T-helper 2 cell (primary cell): Measurements from ENCODE around the gene SCN1A.

Experiments
- DNase-seq, 5 experiments: peaks; one replicate each; pipeline versions ENCODE4 v3.0.0 to v3.0.0-alpha.2; 2012 to 2022

SCN1A gene

DNA sequence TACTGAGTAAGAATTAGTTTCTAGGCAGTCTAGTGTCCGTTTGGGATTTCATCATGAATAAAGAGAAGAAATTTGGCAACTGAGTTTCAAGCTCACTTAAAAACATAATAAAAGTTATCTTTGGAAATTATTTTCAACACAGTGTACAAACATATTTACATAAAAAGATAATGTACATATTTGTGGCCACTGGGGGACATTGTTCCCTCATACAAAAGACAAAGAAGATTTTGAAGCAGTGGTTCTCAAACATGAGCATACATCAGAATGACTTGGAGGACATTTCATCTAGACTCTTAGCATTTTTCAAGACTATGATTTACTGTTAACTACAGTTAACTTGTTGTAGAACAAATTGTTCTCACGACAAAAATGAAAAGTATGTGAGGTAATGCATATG lies 158.6 kb downstream of the SCN1A start:
- no peak for DNase-seq

GRCh38 chr2:165967746-165968145 lies 160.1 kb downstream of the SCN1A start:
- DNase-seq, result no peak

- DNase-seq, result no peak
Observed at GRCh38 chr2:165961818-165962217, 166.0 kb downstream of the SCN1A start.

- no peak for DNase-seq
Observed at GRCh38 chr2:165959371-165959770, 168.4 kb downstream of the SCN1A start.

- no peak for DNase-seq
Observed at GRCh38 chr2:165958313-165958960, 169.4 kb downstream of the SCN1A start.

DNA sequence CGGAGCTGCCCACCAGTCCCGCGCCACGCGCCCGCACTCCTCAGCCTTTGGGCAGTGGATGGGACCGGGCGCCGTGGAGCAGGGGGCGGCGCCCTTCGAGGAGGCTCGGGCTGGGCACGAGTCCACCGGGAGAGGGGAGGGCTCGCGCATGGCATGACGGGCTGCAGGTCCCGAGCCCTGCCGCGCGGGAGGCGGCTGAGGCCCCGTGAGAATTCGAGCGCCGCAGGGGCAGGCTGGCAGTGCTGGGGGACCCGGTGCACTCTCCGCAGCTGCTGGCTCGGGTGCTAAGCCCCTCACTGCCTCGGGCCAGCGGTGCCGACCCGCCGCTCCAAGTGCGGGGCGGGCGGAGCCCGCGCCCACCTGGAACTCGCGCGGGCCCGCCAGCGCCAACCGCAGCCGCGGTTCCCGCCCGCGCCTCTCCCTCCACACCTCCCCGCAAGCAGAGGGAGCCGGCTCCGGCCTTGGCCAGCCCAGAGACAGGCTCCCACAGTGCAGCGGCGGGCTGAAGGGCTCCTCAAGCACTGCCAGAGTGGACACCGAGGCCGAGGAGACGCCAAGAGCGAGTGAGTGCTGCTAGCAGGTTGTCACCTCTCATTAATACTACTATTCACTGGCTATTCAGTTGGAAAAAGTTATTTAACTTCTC lies 170.7 kb downstream of the SCN1A start:
- DNase-seq, result no peak

GRCh38 chr2:165953655-165954606 lies 173.9 kb downstream of the SCN1A start, which contains the start of gene TTC21B:
TTC21B (minus strand) TSS chr2:165953776; CDS start chr2:165953705, 71 bp downstream.
- peak; percentile 90 to 95 (median 90) for DNase-seq

DNA sequence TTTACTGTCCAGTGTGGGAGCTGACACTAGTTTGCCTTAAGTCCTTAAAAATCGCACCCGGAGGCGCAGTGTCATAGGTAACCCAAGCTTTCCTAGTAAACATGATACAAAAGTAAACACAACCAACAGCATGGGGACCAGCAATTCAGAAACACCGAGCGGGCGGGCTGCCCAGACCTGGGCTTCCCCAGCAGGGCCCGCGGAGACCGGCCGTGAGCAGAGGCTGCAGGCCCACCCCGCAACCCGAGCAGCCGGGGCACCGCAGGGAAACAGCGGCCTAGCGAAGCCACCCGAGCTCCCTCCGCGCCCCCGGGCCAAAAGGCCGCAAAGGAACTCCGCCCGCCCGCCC lies 174.5 kb downstream of the SCN1A start:
- DNase-seq, result no peak

DNA sequence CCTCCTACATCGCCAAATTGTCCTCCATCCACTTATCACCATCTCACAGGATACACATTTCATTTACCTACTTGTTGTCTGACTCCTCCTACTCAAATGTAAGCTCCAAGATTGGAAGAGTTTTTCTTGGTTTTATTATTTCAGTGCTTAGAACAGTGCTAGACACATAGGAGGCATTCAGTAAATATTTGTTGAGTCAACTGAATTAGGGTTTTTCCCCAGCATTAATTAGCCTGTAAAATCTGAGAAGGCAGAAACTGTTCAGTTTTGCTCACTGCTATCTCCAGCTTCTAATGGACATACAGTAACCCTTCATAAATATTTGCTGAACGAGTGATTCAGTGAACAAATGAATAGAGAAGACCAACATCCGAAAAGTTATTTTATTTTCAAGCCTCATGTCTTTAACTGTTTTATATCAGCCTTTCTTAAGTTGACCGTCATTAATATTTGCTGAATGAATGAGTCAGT lies 175.0 kb downstream of the SCN1A start:
- no peak for DNase-seq

- DNase-seq, result no peak
Observed at GRCh38 chr2:165952085-165952484, 175.7 kb downstream of the SCN1A start.

GRCh38 chr2:165950438-165950837 lies 177.4 kb downstream of the SCN1A start:
- DNase-seq, result no peak

DNA sequence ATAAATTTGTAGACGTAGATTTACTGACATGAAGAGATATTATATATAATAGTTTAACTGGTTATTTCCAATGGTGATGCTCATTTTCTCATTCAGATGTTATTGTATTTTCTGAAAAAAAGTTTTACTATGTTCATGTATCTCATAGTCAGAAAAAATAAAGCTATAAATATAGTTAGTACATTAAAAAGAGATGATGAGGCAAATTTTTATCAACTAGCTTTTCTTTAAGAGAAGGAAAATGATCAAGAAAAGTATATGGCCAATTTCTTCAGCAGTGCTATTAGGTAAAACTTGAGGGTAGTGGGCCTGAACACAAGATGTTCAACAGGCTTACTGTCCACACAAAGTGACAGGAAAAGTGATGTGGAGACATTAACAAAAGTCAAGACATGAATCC lies 186.0 kb downstream of the SCN1A start:
- DNase-seq, result no peak

DNA sequence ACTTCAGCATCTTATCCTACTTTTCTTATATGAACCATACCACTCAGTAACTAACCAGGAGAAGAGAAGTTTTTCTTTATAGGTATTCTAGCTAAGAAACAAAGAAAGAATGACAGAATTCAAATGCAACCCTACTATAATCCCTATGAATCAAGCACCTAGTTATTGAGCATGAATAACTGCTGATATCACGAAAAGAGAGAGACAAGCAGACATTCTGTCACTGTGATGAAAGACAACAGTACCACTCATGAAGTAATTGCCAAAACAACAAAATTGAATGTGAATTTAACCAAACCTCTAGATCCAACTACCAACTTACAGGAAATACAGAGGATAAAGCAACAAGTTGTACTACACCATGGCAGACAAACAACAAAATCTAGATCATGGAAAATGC lies 189.6 kb downstream of the SCN1A start:
- no peak for DNase-seq
